ENCODE measurements around the gene C17orf107. TPM values are rescaled to one million over a fixed set of nuclear protein-coding genes. Genes with fewer than 3 reads are reported as not detected.

Gene C17orf107
- 32.5 and 48.7 TPM in 2 replicates for total RNA-seq

GRCh38 chr17:4899341-4900230 lies at the start of gene C17orf107:
TSS of gene C17orf107 (plus strand) at chr17:4899536. CDS start at chr17:4899763, 227 bp downstream.

GRCh38 chr17:4903051-4903818 lies 3.9 kb downstream of the C17orf107 start, which contains the start of gene CHRNE:
TSS of gene CHRNE (minus strand) at chr17:4903098. CDS start at chr17:4903063, 35 bp downstream.

GRCh38 chr17:4931963-4932362 lies 32.6 kb downstream of the C17orf107 start, which contains the start of gene GP1BA:
TSS of gene GP1BA (plus strand) at chr17:4932277. CDS start at chr17:4932605, 328 bp downstream.

GRCh38 chr17:4939796-4940554 lies 40.6 kb downstream of the C17orf107 start, which contains the start of the genes RNF167 and SLC25A11:
TSS of gene RNF167 (plus strand) at chr17:4940268. CDS start at chr17:4940910, 642 bp downstream.
TSS of gene SLC25A11 (minus strand) at chr17:4940046. CDS start at chr17:4939910, 136 bp downstream.

DNA sequence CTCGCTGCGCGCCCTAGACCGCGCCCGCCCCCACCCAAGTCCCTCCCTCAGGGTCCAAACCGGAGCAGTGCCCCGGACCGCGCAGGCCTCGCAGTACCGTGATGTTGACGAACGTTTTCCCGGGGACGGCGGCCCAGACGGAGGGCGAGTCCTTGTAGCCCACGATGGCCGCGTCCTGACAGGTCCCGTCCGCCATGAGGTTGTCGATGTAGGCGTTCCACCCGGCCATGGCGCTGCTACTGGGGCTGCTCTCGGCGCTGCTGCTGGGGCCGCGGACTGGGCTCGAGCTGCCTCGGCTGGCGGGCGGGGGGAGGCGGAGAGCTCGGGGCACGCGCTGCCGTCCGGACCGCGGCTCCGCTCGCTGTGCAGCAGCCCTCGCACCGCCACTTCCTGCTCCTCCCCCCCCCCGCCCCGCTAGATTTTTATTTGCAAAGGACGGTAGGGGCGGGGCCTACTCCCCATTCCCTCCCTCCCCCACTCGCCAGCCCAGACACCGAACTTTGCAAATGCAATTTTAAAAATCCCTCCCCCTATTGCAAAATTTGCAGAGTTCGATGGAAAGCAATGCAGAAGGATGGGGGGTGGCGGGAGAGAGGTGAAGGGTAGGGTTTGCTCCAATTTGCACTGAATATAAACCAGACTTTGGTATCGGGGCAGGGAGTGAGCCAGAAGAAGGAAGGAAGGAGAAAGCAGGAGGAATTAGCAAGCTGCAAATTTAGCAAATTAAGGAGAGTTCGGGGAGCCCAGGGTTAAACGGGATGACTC lies 49.0 kb downstream of the C17orf107 start, which contains the start of gene PFN1:
TSS of gene PFN1 (minus strand) at position 365 of the 765 bp plus-strand sequence. CDS start at position 229, 136 bp downstream.

DNA sequence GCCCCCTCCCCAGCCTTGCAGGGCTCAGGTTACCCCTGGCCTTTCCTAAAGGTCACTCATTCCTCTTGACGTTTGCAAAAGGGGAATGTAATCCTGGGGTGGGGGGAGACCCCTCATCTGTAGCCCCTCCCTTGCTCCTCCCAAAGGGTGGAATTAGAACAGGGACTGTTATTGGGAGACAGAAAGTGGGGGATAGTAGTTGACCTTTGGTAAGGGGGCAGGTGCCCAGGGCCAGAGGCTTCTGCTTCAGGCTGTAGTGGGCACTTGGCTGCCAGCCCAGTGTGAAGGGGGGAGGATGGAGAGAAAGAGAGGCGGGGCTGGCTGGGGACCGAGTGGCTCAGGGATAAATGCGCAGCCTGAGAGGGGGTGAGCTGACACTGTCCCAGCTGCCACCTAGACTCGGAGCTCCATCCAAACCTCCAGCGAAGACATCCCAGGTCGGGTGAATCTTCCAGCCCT lies 51.4 kb downstream of the C17orf107 start, which contains the start of gene ENO3:
TSS of gene ENO3 (plus strand) at position 374 of the 459 bp plus-strand sequence. CDS start 711 bp downstream, outside the sequence.

Other genes with a start within 250 kb of the C17orf107 start
- gene PELP1, start 195.4 kb upstream of the C17orf107 start, total RNA-seq: 19.2 and 46.0 TPM in 2 replicates
- gene ARRB2, start 188.9 kb upstream of the C17orf107 start, total RNA-seq: 3.9 and 6.5 TPM in 2 replicates
- gene MED11, start 168.1 kb upstream of the C17orf107 start, total RNA-seq: 15.5 and 19.2 TPM in 2 replicates
- under 0.01 TPM in 1 of 2 replicates, not detected in the other for gene ZMYND15, start 159.7 kb upstream of the C17orf107 start, total RNA-seq
- gene CXCL16, start 159.6 kb upstream of the C17orf107 start, total RNA-seq: 0.79 and 5.6 TPM in 2 replicates
- not detected in 2 replicates for gene TM4SF5, start 127.7 kb upstream of the C17orf107 start, total RNA-seq
- 0.33 TPM in 1 of 2 replicates, not detected in the other for gene VMO1, start 113.2 kb upstream of the C17orf107 start, total RNA-seq
- 0.79 TPM in 1 of 2 replicates, not detected in the other for gene GLTPD2, start 110.6 kb upstream of the C17orf107 start, total RNA-seq
- 78.5 and 282 TPM in 2 replicates for gene PSMB6, start 103.4 kb upstream of the C17orf107 start, total RNA-seq
- 54.9 and 100 TPM in 2 replicates for gene PLD2, start 92.4 kb upstream of the C17orf107 start, total RNA-seq
- 69.8 and 90.7 TPM in 2 replicates for gene MINK1, start 66.2 kb upstream of the C17orf107 start, total RNA-seq
- 0.87 and 1.6 TPM in 2 replicates for gene CHRNE, start 3.6 kb downstream of the C17orf107 start, total RNA-seq
- gene GP1BA, start 32.7 kb downstream of the C17orf107 start, total RNA-seq: not detected in 2 replicates
- 49.5 and 65.2 TPM in 2 replicates for gene SLC25A11, start 40.5 kb downstream of the C17orf107 start, total RNA-seq
- 38.5 and 60.9 TPM in 2 replicates for gene RNF167, start 40.7 kb downstream of the C17orf107 start, total RNA-seq
- gene PFN1, start 49.0 kb downstream of the C17orf107 start, total RNA-seq: 275 and 588 TPM in 2 replicates
- 3.7 and 8.2 TPM in 2 replicates for gene ENO3, start 51.6 kb downstream of the C17orf107 start, total RNA-seq
- gene SPAG7, start 68.3 kb downstream of the C17orf107 start, total RNA-seq: 34.9 and 68.7 TPM in 2 replicates
- 10.2 and 12.5 TPM in 2 replicates for gene CAMTA2, start 88.1 kb downstream of the C17orf107 start, total RNA-seq
- 0.43 and 1.6 TPM in 2 replicates for gene INCA1, start 98.0 kb downstream of the C17orf107 start, total RNA-seq
- 40.8 and 63.3 TPM in 2 replicates for gene KIF1C, start 98.4 kb downstream of the C17orf107 start, total RNA-seq
- 0.33 TPM in 1 of 2 replicates, not detected in the other for gene SLC52A1, start 135.9 kb downstream of the C17orf107 start, total RNA-seq
- gene ZFP3, start 178.9 kb downstream of the C17orf107 start, total RNA-seq: 3.1 and 4.4 TPM in 2 replicates
- gene ZNF232, start 212.3 kb downstream of the C17orf107 start, total RNA-seq: 3.4 and 12.6 TPM in 2 replicates
- gene USP6, start 216.5 kb downstream of the C17orf107 start, total RNA-seq: 0.11 and 6.7 TPM in 2 replicates

Measured in placental epithelial cell (primary cell).